Natural killer cell (primary cell): ENCODE data around the gene AICDA. TPM values are rescaled to one million over a fixed set of nuclear protein-coding genes. Genes with fewer than 3 reads are reported as not detected.

Experiments
- ATAC-seq, 3 donors: fragments of 150-1000 bp in 2 of 3; fragments of 200-7000 bp in 1 of 3; cut with Tn5 transposase; 1 replicate in 1 of 3; 2 replicates in 2 of 3; pipeline ENCODE4 v1.10.0; 2021; ENCODE audit warnings: mild to moderate bottlenecking in 2 of 3, moderate library complexity in 2 of 3
- DNase-seq, 2 donors: peaks; one replicate each; pipeline versions ENCODE4 v3.0.0 to v3.0.0-alpha.2; 2013 to 2021; ENCODE audit warnings: mixed read lengths in 1 of 2
- H3K27ac ChIP-seq: one replicate; pipeline ENCODE4 v1.5.1; 2013; ENCODE audit warnings: mild to moderate bottlenecking, low read length
- H3K27me3 ChIP-seq: one replicate; pipeline ENCODE4 v1.6.1; 2013; ENCODE audit warnings: low read length; ENCODE audit not compliant: control insufficient read depth, insufficient read depth
- H3K36me3 ChIP-seq: one replicate; pipeline ENCODE4 v1.6.1; 2013; ENCODE audit warnings: low read length; ENCODE audit not compliant: control insufficient read depth, insufficient read depth
- H3K4me1 ChIP-seq: one replicate; pipeline ENCODE4 v1.6.1; 2013; ENCODE audit warnings: low read length; ENCODE audit not compliant: control insufficient read depth, insufficient read depth
- H3K4me3 ChIP-seq: one replicate; pipeline ENCODE4 v1.5.1; 2013; ENCODE audit warnings: low read length
- H3K9me3 ChIP-seq: one replicate; pipeline ENCODE4 v1.6.1; 2013; ENCODE audit warnings: low read length; ENCODE audit not compliant: control insufficient read depth, insufficient read depth
- H3K27ac Mint-ChIP-seq, 2 donors: one replicate each; pipeline ENCODE4 v1.8.0; 2022; ENCODE audit warnings: mild to moderate bottlenecking in 2 of 2, mixed read lengths in 2 of 2, moderate library complexity in 1 of 2
- H3K27me3 Mint-ChIP-seq, 2 donors: one replicate each; pipeline ENCODE4 v1.8.0; 2022; ENCODE audit warnings: low read depth in 2 of 2, mixed read lengths in 2 of 2
- H3K36me3 Mint-ChIP-seq: one replicate; pipeline ENCODE4 v1.8.0; 2022; ENCODE audit warnings: mixed read lengths
- H3K4me1 Mint-ChIP-seq, 2 donors: one replicate each; pipeline ENCODE4 v1.8.0; 2022; ENCODE audit warnings: mixed read lengths in 2 of 2
- H3K4me3 Mint-ChIP-seq: one replicate; pipeline ENCODE4 v1.8.0; 2022; ENCODE audit warnings: mild to moderate bottlenecking, moderate library complexity, mixed read lengths
- H3K9me3 Mint-ChIP-seq, 2 donors: one replicate each; pipeline ENCODE4 v1.8.0; 2022; ENCODE audit warnings: mixed read lengths in 2 of 2
- WGBS: methylation state at CpG from one replicate; pipeline ENCODE4 v1.1.7; 2013; ENCODE audit warnings: missing lambda C conversion rate; ENCODE audit not compliant: insufficient coverage; 5-methylcytosine and 5-hydroxymethylcytosine counted together
- intact Hi-C: fragments of 100-400 bp; cut with micrococcal nuclease; formaldehyde crosslinking; loops from one replicate; pipeline ENCODE4 v1.14.2; 2022
- total RNA-seq, 4 donors: library from RNA; stranded (reverse); fragments of 120-200 nt in 1 of 4; gene quantifications; one replicate each; pipeline versions ENCODE4 v1.2.3 to v1.2.4, GENCODE V29; 2013 to 2022
- TF ChIP-seq, protein P1 (sequence below): fragments of 200-600 bp; IDR thresholded peaks from one replicate; pipeline ENCODE4 v1.8.0; 2022; ENCODE audit warnings: antibody characterized with exemption

AICDA gene
- total RNA-seq, 3 donors from 2014 or later (not counting 1 experiment from before 2014, with no cell fraction given) = not detected

GRCh38 chr12:8596561-8596960 is 16.1 kb downstream of the AICDA start:
- no peaks in the 10 kb centered on the region for H3K36me3 ChIP-seq
- H3K27me3 Mint-ChIP-seq = peaks cover 6 to 19% of the 10 kb centered on the region in 2 donors
- no peak overlapping the region for H3K4me3 Mint-ChIP-seq
- H3K27me3 ChIP-seq = no peaks in the 10 kb centered on the region
- H3K36me3 Mint-ChIP-seq = no peaks in the 10 kb centered on the region
- DNase-seq (no peak), ATAC-seq (no peak)
- no peak overlapping the region for H3K27ac Mint-ChIP-seq
- H3K4me1 ChIP-seq = no peaks in the 10 kb centered on the region
- H3K4me1 Mint-ChIP-seq = no peaks in the 10 kb centered on the region
- TF ChIP-seq, protein P1, sequence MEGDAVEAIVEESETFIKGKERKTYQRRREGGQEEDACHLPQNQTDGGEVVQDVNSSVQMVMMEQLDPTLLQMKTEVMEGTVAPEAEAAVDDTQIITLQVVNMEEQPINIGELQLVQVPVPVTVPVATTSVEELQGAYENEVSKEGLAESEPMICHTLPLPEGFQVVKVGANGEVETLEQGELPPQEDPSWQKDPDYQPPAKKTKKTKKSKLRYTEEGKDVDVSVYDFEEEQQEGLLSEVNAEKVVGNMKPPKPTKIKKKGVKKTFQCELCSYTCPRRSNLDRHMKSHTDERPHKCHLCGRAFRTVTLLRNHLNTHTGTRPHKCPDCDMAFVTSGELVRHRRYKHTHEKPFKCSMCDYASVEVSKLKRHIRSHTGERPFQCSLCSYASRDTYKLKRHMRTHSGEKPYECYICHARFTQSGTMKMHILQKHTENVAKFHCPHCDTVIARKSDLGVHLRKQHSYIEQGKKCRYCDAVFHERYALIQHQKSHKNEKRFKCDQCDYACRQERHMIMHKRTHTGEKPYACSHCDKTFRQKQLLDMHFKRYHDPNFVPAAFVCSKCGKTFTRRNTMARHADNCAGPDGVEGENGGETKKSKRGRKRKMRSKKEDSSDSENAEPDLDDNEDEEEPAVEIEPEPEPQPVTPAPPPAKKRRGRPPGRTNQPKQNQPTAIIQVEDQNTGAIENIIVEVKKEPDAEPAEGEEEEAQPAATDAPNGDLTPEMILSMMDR = no peak
- no peak overlapping the region for H3K4me3 ChIP-seq
- H3K9me3 ChIP-seq = no peaks in the 10 kb centered on the region
- intact Hi-C loops = no loop called here
- no peaks in the 10 kb centered on the region for H3K9me3 Mint-ChIP-seq
- no peak overlapping the region for H3K27ac ChIP-seq
- WGBS = 89% methylated on average over 3 of the region's 3 CpGs

DNA sequence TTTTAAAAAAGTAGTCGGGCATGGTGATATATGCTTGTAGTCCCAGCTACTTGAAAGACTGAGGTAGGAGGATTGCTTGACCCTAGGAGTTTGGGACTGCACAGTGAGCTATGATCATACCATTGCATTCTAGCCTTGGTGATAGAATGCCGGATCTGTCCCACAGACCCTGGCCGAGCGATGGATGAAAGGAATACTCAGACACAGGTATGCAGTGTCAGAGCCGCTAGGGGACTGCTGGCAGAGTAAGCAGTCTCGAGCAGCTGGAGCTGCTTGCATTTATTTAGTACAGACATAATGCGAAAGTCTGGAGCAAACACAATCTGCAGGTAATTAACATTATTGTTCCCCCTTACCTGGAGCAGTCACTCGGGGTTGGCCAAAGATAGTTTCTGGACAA is 18.6 kb downstream of the AICDA start:
- H3K36me3 Mint-ChIP-seq = no peaks in the 10 kb centered on the region
- Histone ChIP-seq H3K4me1 (no peaks in the 10 kb centered on the region), H3K4me3 (no peak overlapping the region), H3K27ac (no peak overlapping the region), H3K36me3 (no peaks in the 10 kb centered on the region), H3K9me3 (no peaks in the 10 kb centered on the region), H3K27me3 (no peaks in the 10 kb centered on the region)
- H3K9me3 Mint-ChIP-seq = no peaks in the 10 kb centered on the region
- intact Hi-C loops = no loop called here
- no peaks in the 10 kb centered on the region for H3K4me1 Mint-ChIP-seq
- ATAC-seq = no peak
- DNase-seq = no peak
- 93% methylated on average over 8 of the region's 8 CpGs for WGBS
- no peak overlapping the region for H3K27ac Mint-ChIP-seq
- TF ChIP-seq, protein P1 = no peak
- H3K4me3 Mint-ChIP-seq = no peak overlapping the region
- peaks cover 8% of the 10 kb centered on the region in 2 donors for H3K27me3 Mint-ChIP-seq

GRCh38 chr12:8593246-8593645 is 19.4 kb downstream of the AICDA start:
- H3K9me3 Mint-ChIP-seq = no peaks in the 10 kb centered on the region
- Histone ChIP-seq H3K4me1 (no peaks in the 10 kb centered on the region), H3K4me3 (no peak overlapping the region), H3K27ac (no peak overlapping the region), H3K36me3 (no peaks in the 10 kb centered on the region), H3K27me3 (no peaks in the 10 kb centered on the region), H3K9me3 (no peaks in the 10 kb centered on the region)
- intact Hi-C loops = no loop called here
- H3K36me3 Mint-ChIP-seq = no peaks in the 10 kb centered on the region
- no peaks in the 10 kb centered on the region for H3K4me1 Mint-ChIP-seq
- peaks cover 5 to 8% of the 10 kb centered on the region in 2 donors for H3K27me3 Mint-ChIP-seq
- H3K27ac Mint-ChIP-seq = no peak overlapping the region
- ATAC-seq = no peak
- H3K4me3 Mint-ChIP-seq = no peak overlapping the region
- TF ChIP-seq, protein P1 = no peak
- 75% methylated on average over 2 of the region's 2 CpGs for WGBS
- no peak for DNase-seq

- 57% methylated on average over 9 of the region's 10 CpGs for WGBS
- no peaks in the 10 kb centered on the region for H3K36me3 ChIP-seq
- no peaks in the 10 kb centered on the region for H3K27me3 ChIP-seq
- TF ChIP-seq, protein P1 = no peak
- H3K27me3 Mint-ChIP-seq = peaks cover 0 to 5% of the 10 kb centered on the region in 2 donors
- no peak overlapping the region for H3K4me3 ChIP-seq
- no peak overlapping the region for H3K27ac ChIP-seq
- intact Hi-C loops = no loop called here
- H3K4me1 Mint-ChIP-seq = no peaks in the 10 kb centered on the region
- H3K36me3 Mint-ChIP-seq = no peaks in the 10 kb centered on the region
- H3K4me1 ChIP-seq = no peaks in the 10 kb centered on the region
- ATAC-seq (peak in 1 of 3 donors; percentile 66), DNase-seq (peak in 1 of 2 donors; percentile 36)
- no peaks in the 10 kb centered on the region for H3K9me3 ChIP-seq
- H3K4me3 Mint-ChIP-seq = no peak overlapping the region
- no peak overlapping the region for H3K27ac Mint-ChIP-seq
- no peaks in the 10 kb centered on the region for H3K9me3 Mint-ChIP-seq
Measured at GRCh38 chr12:8590842-8591545, 21.7 kb downstream of the AICDA start.
